Uterus (tissue), 2 donors: ENCODE data around the gene TAF12.

Experiments used
- CTCF ChIP-seq, 4 experiments: fragments of 200-600 bp in 2 of 4; fragments of 450-650 bp in 2 of 4; sonication (generic) in 2 of 4; IDR thresholded peaks; one replicate each; pipeline ENCODE4 v1.5.1; 2016 to 2019; ENCODE audit warnings: antibody characterized with exemption in 4 of 4, mild to moderate bottlenecking in 2 of 4, moderate library complexity in 1 of 4
- POLR2A ChIP-seq, 2 donors: fragments of 450-650 bp; IDR thresholded peaks; one replicate each; pipeline ENCODE4 v1.6.1; 2016; ENCODE audit warnings: antibody characterized with exemption in 2 of 2, mild to moderate bottlenecking in 1 of 2, moderate library complexity in 1 of 2

GRCh38 chr1:28668191-28668955 is 25.5 kb upstream of the TAF12 start, which contains the start of gene GMEB1:
- peak in 2 of 4 experiments; percentile 14 to 20 for TF ChIP-seq CTCF (IDR thresholded peaks at IDR 0.05)
- no peak for TF ChIP-seq POLR2A (IDR thresholded peaks at IDR 0.05)
